ENCODE results near the gene MPO.

MPO gene

DNA sequence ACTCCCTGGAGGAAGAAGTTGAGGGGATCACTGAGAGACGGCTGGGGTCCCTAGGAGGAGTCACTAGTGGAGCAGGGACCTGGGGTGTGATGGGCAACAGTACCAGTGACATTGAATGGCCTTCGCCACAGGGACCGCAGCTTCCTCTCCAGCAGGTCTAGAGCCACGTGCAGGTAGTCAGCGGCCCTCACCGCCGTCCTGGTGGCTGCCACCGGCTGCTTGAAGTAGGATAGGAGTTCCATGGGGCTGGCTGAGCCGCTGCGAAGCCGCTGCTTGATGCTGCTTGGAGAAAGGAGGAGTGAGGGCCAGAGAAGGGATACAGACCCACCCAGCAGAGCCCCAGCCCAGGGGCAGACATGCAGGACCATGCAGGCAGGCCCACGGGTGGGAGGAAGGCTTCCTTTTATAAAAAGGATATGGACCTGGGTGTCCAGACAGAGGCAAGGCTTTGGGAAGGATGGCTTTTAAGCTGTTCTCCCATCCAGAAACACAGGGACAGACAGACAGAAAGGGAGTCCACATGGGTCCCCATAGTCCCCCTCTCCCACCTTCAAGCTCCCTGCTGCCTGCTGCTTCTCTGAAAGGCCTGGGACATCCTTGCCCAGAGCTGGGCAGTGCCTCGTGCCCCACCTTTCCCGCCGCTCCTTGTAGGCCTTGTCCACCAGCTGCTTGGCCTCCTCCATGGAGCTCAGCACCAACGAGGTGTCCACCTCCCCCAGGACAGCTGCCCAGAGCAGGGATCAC lies 827 bp downstream of the MPO start:
- no peak for DNase-seq (ENCODE audit: low read depth, low spot score)

DNA sequence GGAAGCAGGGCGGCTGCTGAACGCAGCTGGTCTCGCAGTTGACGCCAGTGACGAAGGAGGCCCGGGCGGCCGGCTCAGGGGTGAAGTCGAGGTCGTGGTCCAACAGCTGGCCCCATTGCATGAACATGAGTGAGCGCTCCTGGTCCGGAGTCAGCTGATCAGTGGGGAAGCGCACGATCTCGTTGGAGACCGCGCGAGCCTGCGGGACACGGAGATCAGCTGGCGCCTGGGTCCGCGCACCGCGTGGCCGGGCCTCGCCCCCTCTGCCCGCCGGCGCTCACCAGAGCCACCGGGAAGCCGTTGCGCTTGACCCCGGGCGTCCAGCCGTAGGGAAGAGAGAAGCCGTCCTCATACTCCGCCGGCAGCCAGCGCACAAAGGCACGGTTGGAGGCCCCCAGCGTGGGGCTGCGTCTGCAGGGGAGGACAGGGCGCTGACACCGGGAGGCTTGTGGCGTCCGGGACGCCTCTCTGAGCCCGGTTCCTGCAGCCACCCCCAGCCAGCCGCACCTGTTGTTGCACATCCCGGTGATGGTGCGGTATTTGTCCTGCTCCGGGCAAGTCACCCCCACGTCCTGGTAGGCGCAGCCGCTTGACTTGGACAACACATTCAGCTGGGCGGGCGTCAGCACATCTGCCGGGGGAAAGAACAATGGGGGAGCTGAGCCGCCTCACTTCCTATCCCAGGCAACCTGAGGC lies 1.6 kb downstream of the MPO start:
- no peak for DNase-seq (ENCODE audit: low read depth, low spot score)

DNA sequence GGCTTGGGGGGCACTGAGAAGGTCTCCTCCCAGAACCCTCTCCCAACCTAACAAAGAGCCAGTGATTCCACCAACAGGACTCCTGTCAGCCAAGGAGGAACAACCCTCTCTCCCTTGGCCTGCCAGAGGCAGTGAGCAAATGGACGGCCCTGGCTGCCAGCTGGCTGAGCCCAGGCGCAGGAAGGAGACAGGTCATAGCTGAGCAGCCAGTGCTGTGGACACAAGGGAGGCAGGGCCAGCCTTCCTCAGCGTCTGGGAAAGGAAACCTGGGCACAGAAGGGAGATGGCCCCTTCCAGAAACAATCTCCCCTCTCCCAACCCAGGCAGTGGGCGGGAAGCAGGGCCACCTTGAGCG lies 2.1 kb downstream of the MPO start:
- no peak for DNase-seq (ENCODE audit: low read depth, low spot score)

DNA sequence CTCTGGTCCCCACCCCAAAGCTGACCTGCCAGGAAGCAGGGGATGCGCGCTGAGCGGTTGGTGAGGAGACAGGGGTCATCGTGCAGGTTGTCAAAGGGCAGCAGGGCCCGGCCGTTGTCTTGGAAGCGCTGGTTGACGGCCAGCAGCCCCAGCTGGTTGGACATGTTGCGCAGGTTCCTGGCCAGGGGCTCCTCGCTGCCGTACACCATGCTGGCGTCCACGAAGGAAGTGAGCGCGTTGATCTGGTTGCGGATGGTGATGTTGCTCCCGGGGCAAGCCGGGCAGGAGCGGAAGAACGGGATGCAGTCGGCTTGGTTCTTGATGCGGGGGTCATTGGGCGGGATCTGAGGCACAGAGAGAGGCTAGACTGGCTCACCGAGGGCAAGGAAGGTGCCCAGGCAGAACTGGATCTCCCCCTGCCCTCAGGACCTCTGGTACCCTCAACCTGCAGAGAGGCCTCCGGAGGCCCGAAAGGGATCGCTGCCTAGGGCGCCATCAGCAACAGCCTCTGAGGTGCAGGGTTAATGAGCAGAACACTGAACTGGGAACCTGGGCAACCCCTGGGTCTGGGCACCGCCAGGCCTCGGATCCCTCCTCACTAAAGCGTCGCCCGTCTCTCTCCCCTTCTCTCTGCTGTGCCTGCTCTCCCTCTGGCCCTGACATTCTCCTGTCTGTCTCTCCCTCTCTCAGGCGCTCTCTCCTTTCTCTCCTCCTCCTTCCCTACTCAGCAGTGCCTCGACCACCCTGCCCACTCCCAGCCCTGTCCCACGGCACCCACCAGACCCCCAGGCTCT lies 2.7 kb downstream of the MPO start:
- no peak for DNase-seq (ENCODE audit: low read depth, low spot score)

DNA sequence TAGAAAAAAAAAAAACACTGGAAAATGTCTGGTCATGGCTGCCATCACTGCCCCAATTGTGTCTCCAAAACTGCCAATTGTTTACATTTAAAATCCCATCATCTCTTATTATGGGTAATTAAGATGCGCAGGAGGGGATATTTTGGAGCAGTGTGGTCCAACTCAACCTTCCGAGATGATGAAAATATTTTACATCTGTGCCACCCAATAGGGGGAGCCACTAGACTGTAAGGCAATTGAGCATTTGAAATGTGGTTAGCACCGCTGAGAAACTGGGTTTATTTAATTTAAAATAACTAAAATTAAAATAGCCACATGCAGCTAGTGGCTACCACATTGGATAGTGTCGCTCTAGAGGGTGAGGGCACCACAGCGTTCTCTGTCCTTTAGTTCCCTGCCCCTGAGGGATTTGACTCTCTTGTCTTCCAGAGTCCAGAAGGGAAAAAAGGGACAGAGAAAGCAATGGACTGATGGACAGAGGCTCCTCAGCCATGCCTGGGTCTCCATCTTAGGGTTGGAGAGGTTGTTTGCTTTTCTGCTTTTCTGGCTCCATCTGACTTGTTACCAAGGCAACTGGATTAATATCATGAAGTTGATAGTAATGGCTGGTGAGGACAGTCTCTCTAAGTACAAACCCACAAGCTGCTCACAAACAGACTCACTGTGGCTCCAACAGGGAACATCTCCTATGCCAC lies 3.5 kb downstream of the MPO start:
- DNase-seq (ENCODE audit: low read depth, low spot score), result no peak

DNA sequence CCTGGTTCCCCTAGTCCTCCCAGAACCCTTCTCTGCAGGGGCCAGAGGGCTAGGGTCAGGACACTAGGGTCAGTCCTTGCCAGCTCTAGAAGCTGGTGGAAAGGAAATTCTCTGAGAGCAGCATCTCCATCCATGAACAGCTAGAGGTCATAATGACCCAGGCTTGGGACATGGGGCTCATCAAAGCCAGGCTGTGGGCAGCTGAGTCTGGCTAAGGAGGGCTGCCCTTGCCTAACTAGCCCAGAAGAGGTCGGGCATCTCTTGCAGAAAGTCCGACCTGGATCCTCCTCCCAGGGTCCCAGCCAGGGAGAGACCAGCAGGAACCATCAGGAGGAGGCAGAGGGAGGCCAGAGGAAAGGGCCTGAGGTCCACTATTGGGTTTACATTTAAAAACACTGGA lies 4.3 kb downstream of the MPO start:
- DNase-seq (ENCODE audit: low read depth, low spot score), result no peak

DNA sequence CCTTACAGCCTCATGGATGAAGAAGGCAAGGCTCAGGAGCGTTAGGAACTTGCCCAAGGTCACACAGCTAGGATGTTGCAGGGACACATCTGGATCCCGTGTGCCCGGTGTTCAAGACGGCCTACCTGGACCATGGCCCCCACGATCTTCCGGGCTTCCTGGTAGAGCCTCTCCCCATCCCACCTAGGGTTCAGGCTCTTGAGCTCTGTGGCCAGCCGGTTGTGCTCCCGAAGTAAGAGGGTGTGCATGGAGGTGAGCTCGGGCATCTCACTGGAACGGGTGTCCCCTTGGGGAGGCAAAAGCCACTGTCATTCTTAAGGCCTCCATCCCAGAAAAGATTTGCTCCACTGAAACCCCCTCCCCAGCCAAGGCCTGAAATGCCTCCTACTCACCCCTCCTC lies 5.3 kb downstream of the MPO start:
- DNase-seq (ENCODE audit: low read depth, low spot score), result no peak

DNA sequence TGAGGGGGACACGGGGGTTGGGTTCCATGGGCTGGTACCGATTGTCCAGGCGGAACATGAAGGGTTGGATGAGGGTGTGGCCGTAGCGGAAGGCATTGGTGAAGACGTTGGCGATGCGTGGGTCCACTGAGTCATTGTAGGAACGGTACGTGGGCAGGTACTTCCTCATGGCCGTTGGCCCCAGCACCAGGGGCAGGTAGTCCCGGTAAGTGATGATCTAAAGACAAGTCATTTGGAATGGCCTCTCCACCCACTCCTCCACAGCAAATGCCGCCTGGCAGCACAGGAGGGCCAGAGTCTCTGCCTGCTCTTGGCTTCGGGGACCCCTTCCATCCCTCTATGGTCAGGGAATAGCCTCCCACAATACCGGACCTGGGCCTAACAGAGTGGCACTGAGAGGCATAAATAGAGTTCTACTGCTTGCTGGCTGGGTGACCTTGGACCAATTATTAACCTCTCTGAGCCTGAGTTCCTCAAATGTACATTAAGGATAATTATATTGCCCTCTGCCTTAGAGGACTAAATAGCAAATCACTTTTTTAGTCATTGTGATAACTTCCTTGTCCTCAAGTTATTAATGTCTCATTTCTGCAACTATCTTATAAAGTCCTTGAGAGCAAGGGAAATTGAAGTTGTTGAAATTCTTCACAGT lies 7.2 kb downstream of the MPO start:
- no peak for DNase-seq (ENCODE audit: low read depth, low spot score)

DNA sequence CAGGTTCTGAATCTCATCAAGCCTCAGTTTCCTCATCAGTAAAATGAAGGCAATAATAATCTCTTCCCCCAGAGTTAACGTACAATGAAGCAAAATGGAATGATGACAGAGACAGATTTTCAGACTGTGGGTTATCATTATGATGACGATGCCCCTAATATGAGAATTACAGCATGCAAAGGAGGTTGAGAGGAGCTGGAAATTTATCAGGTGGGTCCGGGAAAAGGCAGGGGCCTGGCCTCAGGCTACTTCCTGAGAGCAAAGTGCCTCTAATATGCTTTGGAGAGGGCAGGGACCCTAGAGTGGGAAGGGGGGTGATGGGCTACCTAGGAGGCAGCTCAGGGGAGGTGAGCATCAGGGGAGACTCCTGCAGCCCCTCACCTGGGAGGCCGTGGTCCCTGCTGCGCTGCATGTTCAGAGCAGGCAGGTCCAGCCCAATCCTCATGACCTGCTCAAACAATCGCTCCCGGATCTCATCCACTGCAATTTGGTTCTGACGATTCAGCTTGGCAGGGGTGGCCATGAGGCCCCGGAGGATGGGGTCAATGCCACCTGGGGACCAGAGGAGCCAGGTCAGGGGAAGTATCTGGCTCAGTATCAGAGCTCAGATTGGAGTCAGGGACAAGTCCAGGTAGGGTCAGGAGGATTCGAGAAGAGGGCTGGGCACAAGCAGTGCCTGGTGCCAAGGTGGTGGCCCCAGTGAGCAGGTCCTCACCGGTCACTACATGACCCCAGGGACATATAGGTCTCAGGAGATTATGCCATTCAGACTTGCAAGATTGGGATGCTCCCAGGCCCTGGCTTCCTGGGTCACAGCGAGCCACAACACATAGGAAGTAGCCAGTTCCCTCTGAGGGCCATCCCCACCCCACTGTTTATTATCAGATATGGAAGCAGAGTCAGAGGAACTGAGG lies 8.1 kb downstream of the MPO start:
- DNase-seq (ENCODE audit: low read depth, low spot score), result no peak

DNA sequence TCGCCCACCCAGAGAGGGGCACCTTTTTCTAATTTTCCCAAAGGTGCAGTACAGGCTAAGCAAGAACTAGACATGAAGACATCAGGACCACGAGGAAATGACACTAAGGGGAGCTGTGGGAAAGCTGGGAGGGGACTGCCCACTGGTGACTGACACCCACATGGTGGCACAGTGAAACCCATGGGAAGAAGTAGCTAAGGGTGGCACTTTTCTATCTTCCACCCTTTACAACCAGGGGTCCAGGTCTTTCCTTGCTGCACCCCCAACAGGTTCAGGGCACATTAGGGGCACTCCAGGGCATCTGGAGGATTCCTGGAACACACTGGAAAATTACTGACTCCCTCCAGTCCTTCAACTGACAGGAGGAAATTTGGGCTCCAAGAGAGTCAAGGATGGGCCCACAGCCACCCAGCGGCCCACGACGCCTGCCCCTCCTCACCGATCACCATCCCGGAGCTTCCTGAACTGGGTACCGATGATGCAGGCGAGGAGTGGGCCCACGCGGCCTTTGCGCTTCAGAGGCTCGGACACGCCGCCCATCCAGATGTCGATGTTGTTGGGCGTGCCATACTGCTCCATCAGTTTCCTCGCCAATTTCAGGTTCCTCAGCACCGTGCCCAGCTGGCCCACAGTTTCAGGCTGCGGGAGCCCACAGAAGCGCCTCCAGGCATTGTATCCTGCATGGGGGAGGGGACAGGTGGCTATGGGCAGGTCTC lies 9.4 kb downstream of the MPO start:
- no peak for DNase-seq (ENCODE audit: low read depth, low spot score)

DNA sequence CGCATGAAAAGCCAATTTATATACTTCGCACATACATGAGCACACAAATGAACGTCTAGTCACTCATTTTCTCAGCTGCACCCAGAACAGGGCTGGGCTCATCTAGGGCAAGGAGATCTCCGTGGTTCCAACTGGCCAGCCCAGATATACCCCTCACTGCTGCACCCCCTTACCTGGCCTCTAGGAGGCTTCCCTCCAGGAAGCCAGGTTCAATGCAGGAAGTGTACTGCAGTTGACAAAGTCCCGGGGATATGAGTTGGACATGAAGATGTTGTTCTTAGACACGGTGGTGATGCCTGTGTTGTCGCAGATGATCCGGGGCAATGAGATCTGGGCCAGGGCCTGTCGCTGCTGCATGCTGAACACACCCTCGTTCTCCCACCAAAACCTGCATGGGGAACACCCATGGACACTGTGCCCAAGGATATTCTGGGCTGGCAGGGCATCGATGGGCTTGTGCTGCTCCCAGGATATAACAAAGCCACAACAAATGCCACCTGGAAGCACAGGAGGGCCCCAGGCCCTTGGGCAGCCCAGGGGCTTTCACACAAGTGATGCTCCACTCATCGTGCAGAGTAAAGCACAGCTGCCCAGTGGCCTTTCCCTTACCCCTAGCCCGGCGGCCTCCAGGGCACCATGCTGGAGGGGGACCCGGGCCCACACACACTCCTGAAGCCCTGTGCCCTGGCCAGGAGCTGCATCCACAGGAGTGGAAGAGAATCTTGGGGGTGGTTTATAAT lies 10.1 kb downstream of the MPO start:
- DNase-seq (ENCODE audit: low read depth, low spot score), result no peak

DNA sequence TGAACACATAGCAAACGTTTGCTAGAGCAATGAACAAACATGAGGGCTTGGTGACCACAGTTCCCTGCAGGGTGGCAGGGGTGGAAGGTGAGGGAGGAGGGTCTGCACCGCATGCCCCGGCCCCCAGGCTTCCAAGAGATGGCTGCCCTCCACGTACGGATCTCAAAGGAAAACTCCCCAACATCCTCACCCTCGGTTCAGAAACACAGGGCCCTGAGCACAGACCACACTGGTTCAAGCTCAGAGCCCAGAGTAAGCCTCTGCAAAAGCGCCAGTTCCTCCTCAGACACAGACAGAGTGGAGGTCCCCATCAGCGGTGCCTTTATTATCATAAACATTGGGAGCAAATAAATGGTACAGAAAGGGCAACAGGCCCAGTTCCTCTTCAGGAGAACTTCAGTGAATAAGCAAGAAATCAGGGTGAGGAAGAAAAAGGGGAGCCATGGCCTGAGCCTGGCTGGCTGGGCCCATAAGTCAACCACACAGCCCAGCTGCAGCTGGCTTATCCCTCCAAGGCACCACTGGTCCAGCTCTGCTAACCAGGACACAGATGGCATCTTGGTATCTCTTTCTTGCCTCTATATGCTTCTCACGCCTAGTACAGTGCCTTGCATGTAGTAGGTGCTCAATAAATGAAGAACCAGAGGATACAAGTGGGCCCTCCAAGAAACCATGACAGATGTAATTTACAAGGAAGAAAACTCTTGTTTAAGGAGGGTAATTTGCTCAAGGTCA lies 11.0 kb downstream of the MPO start:
- DNase-seq (ENCODE audit: low read depth, low spot score), result no peak

DNA sequence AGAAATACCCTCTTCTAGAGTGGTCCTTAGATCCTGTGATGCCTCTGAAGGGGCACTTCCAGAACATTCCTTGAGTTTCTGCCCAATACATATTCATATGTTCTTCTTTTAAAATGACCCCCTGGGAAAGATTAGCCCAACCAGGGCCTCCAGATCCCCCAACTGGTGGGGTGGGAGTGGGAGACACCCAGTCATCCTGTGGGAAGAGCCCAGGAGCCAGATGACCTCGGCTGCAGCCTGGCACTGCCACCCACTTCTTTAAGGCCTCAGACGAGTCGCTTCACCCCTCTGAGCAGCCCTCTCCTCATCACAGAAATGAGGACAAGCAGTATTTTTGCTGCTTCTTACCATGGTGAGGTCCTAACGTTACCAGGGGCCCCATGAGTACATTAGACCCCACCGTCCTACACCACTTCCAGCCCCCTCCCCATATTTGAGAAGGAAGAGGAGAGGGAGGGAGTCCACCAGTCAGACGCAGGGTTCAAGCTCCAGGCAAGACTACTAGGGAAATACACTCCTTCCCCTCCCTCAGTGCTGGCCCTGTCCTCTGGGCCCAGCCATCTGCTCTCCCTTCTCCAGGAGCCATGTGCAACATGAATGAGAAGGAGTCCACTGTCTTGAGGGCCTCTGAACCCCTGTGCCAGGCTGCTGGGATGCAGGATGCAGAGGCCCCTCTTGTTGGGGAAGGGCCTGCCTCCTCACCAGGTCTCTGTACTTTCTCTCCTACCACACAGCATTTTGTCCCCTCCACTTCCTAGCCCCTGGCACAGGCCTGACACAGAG lies 11.8 kb downstream of the MPO start:
- no peak for DNase-seq (ENCODE audit: low read depth, low spot score)

DNA sequence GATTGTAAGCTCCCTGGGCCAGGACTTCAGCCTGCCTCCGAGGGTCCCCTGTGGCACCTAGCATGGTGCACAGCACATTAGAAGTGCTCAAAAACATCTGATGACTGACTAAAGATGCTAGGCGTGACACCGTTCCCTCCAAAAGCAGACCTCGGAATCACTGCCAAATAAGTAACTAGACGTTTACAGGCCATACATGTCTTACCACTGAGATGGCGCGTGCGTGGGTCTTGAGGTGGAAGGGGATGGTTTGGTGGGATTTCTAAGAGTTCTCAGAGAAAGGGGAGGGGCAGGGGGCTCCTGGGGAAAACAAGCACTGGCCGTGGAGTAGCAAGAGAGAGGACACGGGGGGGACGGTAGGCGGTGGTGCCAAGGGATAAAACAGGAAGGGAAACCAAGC lies 12.4 kb downstream of the MPO start:
- no peak for DNase-seq (ENCODE audit: low read depth, low spot score)

DNA sequence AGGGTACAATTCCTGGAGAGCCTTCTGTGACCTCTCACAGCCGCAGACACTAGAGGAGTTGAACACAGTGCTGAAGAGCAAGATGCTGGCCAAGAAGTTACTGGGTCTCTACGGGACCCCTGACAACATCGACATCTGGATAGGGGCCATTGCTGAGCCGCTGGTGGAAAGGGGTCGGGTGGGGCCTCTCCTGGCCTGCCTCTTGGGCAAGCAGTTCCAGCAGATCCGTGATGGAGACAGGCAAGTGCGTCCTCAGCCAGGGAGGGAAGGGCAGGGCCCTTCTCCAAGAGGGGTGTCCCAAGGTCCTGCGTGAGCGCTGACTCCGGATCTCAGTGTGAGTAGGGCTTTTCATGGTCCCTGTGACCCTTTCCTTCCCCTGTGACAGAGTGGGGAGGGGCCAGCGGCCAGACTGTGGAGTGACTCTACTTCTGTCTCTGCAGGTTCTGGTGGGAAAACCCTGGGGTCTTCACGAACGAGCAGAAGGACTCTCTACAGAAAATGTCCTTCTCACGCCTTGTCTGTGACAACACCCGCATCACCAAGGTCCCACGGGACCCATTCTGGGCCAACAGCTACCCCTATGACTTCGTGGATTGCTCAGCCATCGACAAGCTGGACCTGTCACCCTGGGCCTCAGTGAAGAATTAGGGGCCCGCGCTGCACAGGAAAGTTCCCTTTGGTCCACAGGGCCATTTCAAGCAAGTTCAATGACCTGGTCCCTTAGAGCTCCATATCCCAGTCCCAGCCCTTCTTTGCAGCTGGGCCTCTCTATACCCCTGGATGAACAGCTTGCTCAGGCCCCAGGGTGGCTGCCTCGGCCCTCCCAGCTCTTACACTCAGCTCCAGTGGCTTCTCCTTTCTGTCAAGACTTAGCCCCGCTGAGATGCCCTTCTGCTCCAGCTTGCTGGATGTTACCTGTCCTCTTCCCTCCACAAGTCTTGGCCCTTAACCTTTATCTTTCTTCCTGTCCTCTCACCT lies 13.1 kb downstream of the MPO start:
- DNase-seq (ENCODE audit: low read depth, low spot score), result no peak
